MCF 10A (cell line): ENCODE data around the gene DDX28. TPM values are rescaled to one million over a fixed set of nuclear protein-coding genes. Genes with fewer than 3 reads are reported as not detected.
"Not testable (repeated sequence)": the region's sequence is repeated elsewhere in the genome, so short reads cannot be mapped to it uniquely, and the experiment has no call there.

Experiments used
- BruUV-seq: library from RNA; stranded (reverse); fragments of 400-500 nt; replicated peaks from 2 replicates; lab custom pipeline; 2021; lab: Mats Ljungman, UMichigan
- CTCF ChIA-PET: fragments of 300-600 bp; sonication (Branson Sonifier 250); formaldehyde crosslinking; extraction: SDS; loops from one replicate; lab custom pipeline; 2021; ENCODE audit warnings: antibody characterized with exemption, inconsistent platforms; lab: Yijun Ruan, JAX
- POLR2A ChIA-PET: fragments of 300-600, 350-650 bp; sonication (Branson Sonifier 250); formaldehyde crosslinking; extraction: SDS; loops from one replicate; lab custom pipeline; 2020; ENCODE audit warnings: antibody characterized with exemption, inconsistent platforms; lab: Yijun Ruan, JAX
- DNase-seq: peaks from one replicate; pipeline ENCODE4 v3.0.0-alpha.2; 2018; ENCODE audit not compliant: unreplicated experiment
- H3K27ac Mint-ChIP-seq: one replicate; pipeline ENCODE4 v1.8.0; 2022; ENCODE audit warnings: mild to moderate bottlenecking, low read depth, mixed read lengths; ENCODE audit not compliant: unreplicated experiment
- H3K27me3 Mint-ChIP-seq: one replicate; pipeline ENCODE4 v1.8.0; 2022; ENCODE audit warnings: mixed read lengths; ENCODE audit not compliant: insufficient read depth, unreplicated experiment
- H3K36me3 Mint-ChIP-seq: one replicate; pipeline ENCODE4 v1.8.0; 2022; ENCODE audit warnings: mild to moderate bottlenecking, moderate library complexity, mixed read lengths; ENCODE audit not compliant: insufficient read depth, unreplicated experiment
- H3K4me1 Mint-ChIP-seq: one replicate; pipeline ENCODE4 v1.8.0; 2022; ENCODE audit warnings: mixed read lengths; ENCODE audit not compliant: insufficient read depth, unreplicated experiment
- H3K4me3 Mint-ChIP-seq: one replicate; pipeline ENCODE4 v1.8.0; 2022; ENCODE audit warnings: mild to moderate bottlenecking, moderate library complexity, mixed read lengths; ENCODE audit not compliant: unreplicated experiment
- H3K9me3 Mint-ChIP-seq: one replicate; pipeline ENCODE4 v1.8.0; 2022; ENCODE audit warnings: mixed read lengths; ENCODE audit not compliant: unreplicated experiment
- intact Hi-C: fragments of 100-400 bp; cut with micrococcal nuclease; formaldehyde crosslinking; loops from 2 replicates; pipeline ENCODE4 v1.14.1; 2022
- total RNA-seq: library from RNA; stranded (reverse); gene quantifications from 2 replicates; pipeline ENCODE4 v1.2.3, GENCODE V29; 2022
- TF ChIP-seq, protein P1 (sequence below): fragments of 200-600 bp; IDR thresholded peaks from one replicate; pipeline ENCODE4 v1.8.0; 2022; ENCODE audit warnings: antibody characterized with exemption, mild to moderate bottlenecking; ENCODE audit not compliant: unreplicated experiment

The DDX28 gene
- total RNA-seq, 1 experiment from 2014 or later: 11.7 TPM

DNA sequence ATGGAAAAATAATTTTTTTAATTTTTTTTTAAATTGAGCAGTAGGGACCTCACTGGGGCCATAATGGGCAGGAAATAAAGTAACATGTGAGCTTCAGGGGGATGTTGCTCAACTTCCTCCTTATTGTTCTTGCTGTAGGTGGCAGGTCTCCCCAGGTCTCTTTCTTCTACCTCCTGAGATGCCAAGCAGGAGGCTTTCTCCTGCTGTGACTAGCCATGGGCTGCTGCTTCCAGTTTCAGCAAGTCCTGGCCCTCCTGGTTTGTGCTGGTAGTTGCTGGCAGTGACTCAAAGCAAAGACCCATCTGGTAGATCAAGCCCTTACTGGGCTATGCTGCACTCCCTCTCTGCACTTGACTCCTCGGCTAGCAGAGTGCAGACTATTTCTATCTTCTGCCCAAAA lies 9.6 kb downstream of the DDX28 start:
- peak; percentile 40 for DNase-seq
- CTCF ChIA-PET: no interaction called here

GRCh38 chr16:68009872-68010271 lies 13.2 kb downstream of the DDX28 start:
- H3K4me3 Mint-ChIP-seq, CTCF ChIA-PET, intact Hi-C loops, H3K27ac Mint-ChIP-seq, H3K9me3 Mint-ChIP-seq, DNase-seq, H3K36me3 Mint-ChIP-seq, BruUV-seq, H3K27me3 Mint-ChIP-seq: not testable (repeated sequence)
- H3K4me1 Mint-ChIP-seq: peaks cover 10% of the 10 kb centered on the region
- POLR2A ChIA-PET: interaction anchor here (1.0 kb wide), 1 partner anchor 13 kb away, joined by 3 read pairs; the partner anchor contains the start of genes DDX28 and DUS2

More for the DNA sequence above, 9.6 kb downstream of the DDX28 start:
- Mint-ChIP-seq H3K9me3 (no peaks in the 10 kb centered on the region), H3K27me3 (no peaks in the 10 kb centered on the region), H3K36me3 (no peaks in the 10 kb centered on the region), H3K4me1 (no peaks in the 10 kb centered on the region), H3K4me3 (no peak overlapping the region), H3K27ac (no peak overlapping the region)
- intact Hi-C loops: no loop called here
- no TSS peak for BruUV-seq
- POLR2A ChIA-PET: interaction anchor here (0.6 to 0.8 kb wide), 2 partner anchors 9 to 10 kb away, joined by 3 to 4 read pairs; partner anchors contain the start of genes DDX28 and DUS2
- TF ChIP-seq, protein P1, sequence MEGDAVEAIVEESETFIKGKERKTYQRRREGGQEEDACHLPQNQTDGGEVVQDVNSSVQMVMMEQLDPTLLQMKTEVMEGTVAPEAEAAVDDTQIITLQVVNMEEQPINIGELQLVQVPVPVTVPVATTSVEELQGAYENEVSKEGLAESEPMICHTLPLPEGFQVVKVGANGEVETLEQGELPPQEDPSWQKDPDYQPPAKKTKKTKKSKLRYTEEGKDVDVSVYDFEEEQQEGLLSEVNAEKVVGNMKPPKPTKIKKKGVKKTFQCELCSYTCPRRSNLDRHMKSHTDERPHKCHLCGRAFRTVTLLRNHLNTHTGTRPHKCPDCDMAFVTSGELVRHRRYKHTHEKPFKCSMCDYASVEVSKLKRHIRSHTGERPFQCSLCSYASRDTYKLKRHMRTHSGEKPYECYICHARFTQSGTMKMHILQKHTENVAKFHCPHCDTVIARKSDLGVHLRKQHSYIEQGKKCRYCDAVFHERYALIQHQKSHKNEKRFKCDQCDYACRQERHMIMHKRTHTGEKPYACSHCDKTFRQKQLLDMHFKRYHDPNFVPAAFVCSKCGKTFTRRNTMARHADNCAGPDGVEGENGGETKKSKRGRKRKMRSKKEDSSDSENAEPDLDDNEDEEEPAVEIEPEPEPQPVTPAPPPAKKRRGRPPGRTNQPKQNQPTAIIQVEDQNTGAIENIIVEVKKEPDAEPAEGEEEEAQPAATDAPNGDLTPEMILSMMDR: no peak

GRCh38 chr16:68009157-68009735 lies 13.8 kb downstream of the DDX28 start:
- Mint-ChIP-seq H3K4me1 (peaks cover 10% of the 10 kb centered on the region), H3K27ac (no peak overlapping the region), H3K9me3 (no peaks in the 10 kb centered on the region), H3K4me3 (no peak overlapping the region), H3K36me3 (no peaks in the 10 kb centered on the region), H3K27me3 (no peaks in the 10 kb centered on the region)
- ChIA-PET CTCF (no interaction called here), POLR2A (interaction anchor here (1.3 to 1.5 kb wide), 2 partner anchors 13 to 22 kb away, joined by 5 to 9 read pairs; partner anchors contain the start of genes DDX28 and DUS2)
- intact Hi-C loops: no loop called here
- TF ChIP-seq, protein P1: no peak
- DNase-seq: no peak
- no TSS peak for BruUV-seq

GRCh38 chr16:68005786-68006286 lies 17.2 kb downstream of the DDX28 start:
- Mint-ChIP-seq H3K27ac (peak overlapping the region; percentile 59), H3K4me3 (no peak overlapping the region), H3K4me1 (peaks cover 10% of the 10 kb centered on the region), H3K36me3 (no peaks in the 10 kb centered on the region), H3K27me3 (no peaks in the 10 kb centered on the region), H3K9me3 (no peaks in the 10 kb centered on the region)
- peak; percentile 30 for DNase-seq
- no TSS peak for BruUV-seq
- CTCF ChIA-PET: interaction anchor here (0.5 to 4.7 kb wide), 8 partner anchors 12 to 64 kb away, joined by 3 to 26 read pairs (median 4); no protein-coding TSS in a partner anchor
- POLR2A ChIA-PET: interaction anchor here (0.7 to 2.7 kb wide), 6 partner anchors 17 to 46 kb away, joined by 3 to 31 read pairs (median 4); partner anchors contain the start of genes DDX28, DUS2 and SLC12A4
- intact Hi-C loops: no loop called here
- TF ChIP-seq, protein P1: no peak
